ENCODE measurements around the gene OXER1. TPM values are rescaled to one million over a fixed set of nuclear protein-coding genes. Genes with fewer than 3 reads are reported as not detected.

Gene OXER1
- total RNA-seq, 1 experiment from 2014 or later: 0.10 TPM

GRCh38 chr2:42796427-42797248 lies 32.7 kb upstream of the OXER1 start:
- TF ChIP-seq CTCF (IDR thresholded peaks at IDR 0.05): no peak
- no peak for TF ChIP-seq TCF7L2 (IDR thresholded peaks at IDR 0.05; ENCODE audit: low read depth, low read length)
- in situ Hi-C loops (cut with HindIII; ENCODE audit: low pct_unique_long_range_greater_than_20kb, low sequenced_read_pairs): no loop called here

GRCh38 chr2:42795841-42796301 lies 31.9 kb upstream of the OXER1 start:
- Histone ChIP-seq H3K27me3 (ENCODE audit: control insufficient read depth, insufficient read depth, low read length) (no peaks in the 10 kb centered on the region), H3K9me3 (ENCODE audit: control insufficient read depth, insufficient read depth, low read depth, low read length) (no peaks in the 10 kb centered on the region), H3K36me3 (ENCODE audit: control insufficient read depth, insufficient read depth, low read length) (no peaks in the 10 kb centered on the region), H3K4me3 (ENCODE audit: low read depth in 2 of 2, low read length in 2 of 2) (no peak overlapping the region), H3K4me1 (ENCODE audit: control insufficient read depth, insufficient read depth, low read length) (no peaks in the 10 kb centered on the region), H3K27ac (ENCODE audit: low read length) (no peak overlapping the region)
- BruUV-seq (replicated peaks): no TSS peak
- DNase-seq (ENCODE audit: low read depth, low spot score) (no peak), ATAC-seq (no peak)
- intact Hi-C loops (cut with micrococcal nuclease; ENCODE audit: unreplicated experiment): no loop called here
- in situ Hi-C loops (cut with HindIII; ENCODE audit: low pct_unique_long_range_greater_than_20kb, low sequenced_read_pairs): no loop called here
- CTCF ChIA-PET: interaction anchor here (0.7 to 1.3 kb wide), 2 partner anchors 15 to 17 kb away, joined by 6 to 7 read pairs; no protein-coding TSS in a partner anchor
- TF ChIP-seq, protein P1, sequence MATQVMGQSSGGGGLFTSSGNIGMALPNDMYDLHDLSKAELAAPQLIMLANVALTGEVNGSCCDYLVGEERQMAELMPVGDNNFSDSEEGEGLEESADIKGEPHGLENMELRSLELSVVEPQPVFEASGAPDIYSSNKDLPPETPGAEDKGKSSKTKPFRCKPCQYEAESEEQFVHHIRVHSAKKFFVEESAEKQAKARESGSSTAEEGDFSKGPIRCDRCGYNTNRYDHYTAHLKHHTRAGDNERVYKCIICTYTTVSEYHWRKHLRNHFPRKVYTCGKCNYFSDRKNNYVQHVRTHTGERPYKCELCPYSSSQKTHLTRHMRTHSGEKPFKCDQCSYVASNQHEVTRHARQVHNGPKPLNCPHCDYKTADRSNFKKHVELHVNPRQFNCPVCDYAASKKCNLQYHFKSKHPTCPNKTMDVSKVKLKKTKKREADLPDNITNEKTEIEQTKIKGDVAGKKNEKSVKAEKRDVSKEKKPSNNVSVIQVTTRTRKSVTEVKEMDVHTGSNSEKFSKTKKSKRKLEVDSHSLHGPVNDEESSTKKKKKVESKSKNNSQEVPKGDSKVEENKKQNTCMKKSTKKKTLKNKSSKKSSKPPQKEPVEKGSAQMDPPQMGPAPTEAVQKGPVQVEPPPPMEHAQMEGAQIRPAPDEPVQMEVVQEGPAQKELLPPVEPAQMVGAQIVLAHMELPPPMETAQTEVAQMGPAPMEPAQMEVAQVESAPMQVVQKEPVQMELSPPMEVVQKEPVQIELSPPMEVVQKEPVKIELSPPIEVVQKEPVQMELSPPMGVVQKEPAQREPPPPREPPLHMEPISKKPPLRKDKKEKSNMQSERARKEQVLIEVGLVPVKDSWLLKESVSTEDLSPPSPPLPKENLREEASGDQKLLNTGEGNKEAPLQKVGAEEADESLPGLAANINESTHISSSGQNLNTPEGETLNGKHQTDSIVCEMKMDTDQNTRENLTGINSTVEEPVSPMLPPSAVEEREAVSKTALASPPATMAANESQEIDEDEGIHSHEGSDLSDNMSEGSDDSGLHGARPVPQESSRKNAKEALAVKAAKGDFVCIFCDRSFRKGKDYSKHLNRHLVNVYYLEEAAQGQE (IDR thresholded peaks at IDR 0.05; ENCODE audit: insufficient read depth in 1 of 2, low read depth in 2 of 2, low read length in 1 of 2): no peak
- TF ChIP-seq TCF7L2 (IDR thresholded peaks at IDR 0.05; ENCODE audit: low read depth, low read length): no peak
- no peak for TF ChIP-seq CTCF (IDR thresholded peaks at IDR 0.05)
- TF ChIP-seq SIN3A (IDR thresholded peaks at IDR 0.05; ENCODE audit: borderline replicate concordance, insufficient read depth, low read depth, low read length): no peak
- no peak for TF ChIP-seq POLR2AphosphoS5 (IDR thresholded peaks at IDR 0.05; ENCODE audit: low read depth, low read length)
- POLR2A ChIA-PET: no interaction called here

More at GRCh38 chr2:42796427-42797248, 32.7 kb upstream of the OXER1 start:
- DNase-seq (ENCODE audit: low read depth, low spot score) (no peak), ATAC-seq (no peak)
- H3K4me1 ChIP-seq (ENCODE audit: control insufficient read depth, insufficient read depth, low read length): no peaks in the 10 kb centered on the region
- ChIA-PET POLR2A (no interaction called here), CTCF (interaction anchor here (0.7 to 1.3 kb wide), 2 partner anchors 14 to 16 kb away, joined by 6 to 7 read pairs; no protein-coding TSS in a partner anchor)
- no peaks in the 10 kb centered on the region for H3K27me3 ChIP-seq (ENCODE audit: control insufficient read depth, insufficient read depth, low read length)
- BruUV-seq (replicated peaks): no TSS peak
- no peaks in the 10 kb centered on the region for H3K36me3 ChIP-seq (ENCODE audit: control insufficient read depth, insufficient read depth, low read length)
- H3K4me3 ChIP-seq (ENCODE audit: low read depth in 2 of 2, low read length in 2 of 2): no peak overlapping the region
- intact Hi-C loops (cut with micrococcal nuclease; ENCODE audit: unreplicated experiment): no loop called here
- H3K9me3 ChIP-seq (ENCODE audit: control insufficient read depth, insufficient read depth, low read depth, low read length): no peaks in the 10 kb centered on the region
- H3K27ac ChIP-seq (ENCODE audit: low read length): no peak overlapping the region

Data from Panc1 (cell line).